Mesenteric fat pad (tissue), 1 donor: ENCODE results near the gene ZNF500. TPM values are rescaled to one million over a fixed set of nuclear protein-coding genes. Genes with fewer than 3 reads are reported as not detected.

ENCODE experiments used
- DNase-seq: peaks from one replicate; pipeline ENCODE4 v3.0.0-alpha.2; 2020; ENCODE audit warnings: low spot score
- total RNA-seq: library from RNA; stranded (reverse); fragmentation: NEBNext Ultra II Directional; extraction: Animal tissue kit (Norgen Biotek cat#: 25700); gene quantifications from one replicate; pipeline ENCODE4 v1.2.1, GENCODE V29; 2021
- donor health status: DM: yes; HTN: yes; CAD: no.

Gene ZNF500
- total RNA-seq, 1 donor from 2014 or later: 12.4 TPM

- no peak for DNase-seq
These were observed 8.0 kb upstream of the ZNF500 start for GRCh38 chr16:4775005-4775404.

- no peak for DNase-seq
These were observed 5.4 kb upstream of the ZNF500 start for GRCh38 chr16:4772351-4772750.

GRCh38 chr16:4771646-4772045 is 4.7 kb upstream of the ZNF500 start:
- DNase-seq: no peak

- DNase-seq: no peak
These were observed 2.3 kb upstream of the ZNF500 start for GRCh38 chr16:4769306-4769638.

- DNase-seq: peak; percentile 97
These were observed 1.8 kb upstream of the ZNF500 start for GRCh38 chr16:4768549-4769305.

GRCh38 chr16:4767872-4768548 is 1.0 kb upstream of the ZNF500 start:
- no peak for DNase-seq

- no peak for DNase-seq
These were observed 1.2 kb downstream of the ZNF500 start for GRCh38 chr16:4765511-4766474.

- no peak for DNase-seq
These were observed 3.2 kb downstream of the ZNF500 start for GRCh38 chr16:4763791-4764190.

- DNase-seq: no peak
These were observed 4.8 kb downstream of the ZNF500 start for GRCh38 chr16:4762205-4762604.

GRCh38 chr16:4760221-4760910 is 6.6 kb downstream of the ZNF500 start:
- DNase-seq: no peak

- no peak for DNase-seq
These were observed 11.3 kb downstream of the ZNF500 start for GRCh38 chr16:4755687-4756086.

GRCh38 chr16:4754865-4755264 is 12.1 kb downstream of the ZNF500 start:
- DNase-seq: no peak

GRCh38 chr16:4753227-4753626 is 13.7 kb downstream of the ZNF500 start:
- no peak for DNase-seq

- DNase-seq: no peak
These were observed 14.4 kb downstream of the ZNF500 start for GRCh38 chr16:4752351-4753100.

GRCh38 chr16:4750896-4751295 is 16.1 kb downstream of the ZNF500 start:
- DNase-seq: no peak

GRCh38 chr16:4749700-4750257 is 17.2 kb downstream of the ZNF500 start:
- DNase-seq: no peak

- no peak for DNase-seq
These were observed 18.1 kb downstream of the ZNF500 start for GRCh38 chr16:4748682-4749411.

- DNase-seq: no peak
These were observed 18.9 kb downstream of the ZNF500 start for GRCh38 chr16:4747906-4748681.
